ENCODE results near the gene SLC25A5.

DNA sequence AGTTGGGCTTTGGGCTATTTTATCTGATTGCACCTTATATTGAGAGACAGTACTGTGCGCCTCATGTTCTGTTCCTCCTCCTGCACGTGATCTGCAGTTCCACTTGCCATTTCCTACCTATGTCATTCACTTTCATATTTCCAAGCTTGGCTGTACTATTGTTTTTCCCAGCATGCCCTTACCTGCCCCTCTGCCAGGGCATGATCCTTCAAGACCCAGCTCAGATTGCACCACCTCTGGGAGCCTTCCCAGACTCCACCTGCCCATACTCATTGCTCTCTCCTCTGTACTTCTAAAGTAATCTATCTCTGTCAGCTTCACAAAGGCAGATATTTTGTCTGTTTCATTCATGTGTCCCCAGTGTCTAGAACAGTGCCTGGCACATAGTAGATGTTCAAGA, 11.6 kb downstream of the SLC25A5 start:
- TF ChIP-seq POLR2A (IDR thresholded peaks at IDR 0.05) (no peak), POLR2AphosphoS5 (IDR thresholded peaks at IDR 0.05) (no peak)
- TF ChIP-seq, protein P1, sequence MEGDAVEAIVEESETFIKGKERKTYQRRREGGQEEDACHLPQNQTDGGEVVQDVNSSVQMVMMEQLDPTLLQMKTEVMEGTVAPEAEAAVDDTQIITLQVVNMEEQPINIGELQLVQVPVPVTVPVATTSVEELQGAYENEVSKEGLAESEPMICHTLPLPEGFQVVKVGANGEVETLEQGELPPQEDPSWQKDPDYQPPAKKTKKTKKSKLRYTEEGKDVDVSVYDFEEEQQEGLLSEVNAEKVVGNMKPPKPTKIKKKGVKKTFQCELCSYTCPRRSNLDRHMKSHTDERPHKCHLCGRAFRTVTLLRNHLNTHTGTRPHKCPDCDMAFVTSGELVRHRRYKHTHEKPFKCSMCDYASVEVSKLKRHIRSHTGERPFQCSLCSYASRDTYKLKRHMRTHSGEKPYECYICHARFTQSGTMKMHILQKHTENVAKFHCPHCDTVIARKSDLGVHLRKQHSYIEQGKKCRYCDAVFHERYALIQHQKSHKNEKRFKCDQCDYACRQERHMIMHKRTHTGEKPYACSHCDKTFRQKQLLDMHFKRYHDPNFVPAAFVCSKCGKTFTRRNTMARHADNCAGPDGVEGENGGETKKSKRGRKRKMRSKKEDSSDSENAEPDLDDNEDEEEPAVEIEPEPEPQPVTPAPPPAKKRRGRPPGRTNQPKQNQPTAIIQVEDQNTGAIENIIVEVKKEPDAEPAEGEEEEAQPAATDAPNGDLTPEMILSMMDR (IDR thresholded peaks at IDR 0.05 in 8 of 11, conservative IDR thresholded peaks at IDR 0.05 in 3 of 11), result no peak
